Neural progenitor cell (in vitro differentiated cells): ENCODE results near the gene TP53I13. TPM values are rescaled to one million over a fixed set of nuclear protein-coding genes. Genes with fewer than 3 reads are reported as not detected.

Experiments used
- DNase-seq: peaks from one replicate; pipeline ENCODE4 v3.0.0-alpha.2; 2016; ENCODE audit warnings: low spot score
- H2AFZ ChIP-seq: fragments of 200-600 bp; sonication (generic); replicated peaks from 2 replicates; pipeline ENCODE4 v1.6.1; 2016; ENCODE audit warnings: antibody characterized with exemption
- H3F3A ChIP-seq: fragments of 200-600 bp; sonication (generic); 2 replicates; pipeline ENCODE4 v1.6.1; 2016; ENCODE audit warnings: antibody characterized with exemption, low read depth
- H3K27ac ChIP-seq: fragments of 200-600 bp; sonication (generic); 2 replicates; pipeline ENCODE4 v1.5.1; 2016; ENCODE audit warnings: mild to moderate bottlenecking
- H3K27me3 ChIP-seq: fragments of 200-600 bp; sonication (generic); 2 replicates; pipeline ENCODE4 v1.6.1; 2016; ENCODE audit warnings: mild to moderate bottlenecking, moderate library complexity
- H3K36me3 ChIP-seq: fragments of 200-600 bp; sonication (generic); 2 replicates; pipeline ENCODE4 v1.5.1; 2016
- H3K4me1 ChIP-seq: fragments of 200-600 bp; sonication (generic); 2 replicates; pipeline ENCODE4 v1.6.1; 2016; ENCODE audit warnings: mixed run types
- H3K4me2 ChIP-seq: fragments of 200-600 bp; sonication (generic); 2 replicates; pipeline ENCODE4 v1.6.1; 2016
- H3K4me3 ChIP-seq: fragments of 200-600 bp; sonication (generic); 2 replicates; pipeline ENCODE4 v1.5.1; 2016
- H3K79me2 ChIP-seq: fragments of 200-600 bp; sonication (generic); 2 replicates; pipeline ENCODE4 v1.6.1; 2016; ENCODE audit warnings: low read depth
- H3K9ac ChIP-seq: fragments of 200-600 bp; sonication (generic); 2 replicates; pipeline ENCODE4 v1.6.1; 2016
- H3K9me3 ChIP-seq: fragments of 200-600 bp; sonication (generic); 2 replicates; pipeline ENCODE4 v1.5.1; 2016; ENCODE audit warnings: low read depth
- H4K20me1 ChIP-seq: fragments of 200-600 bp; sonication (generic); 2 replicates; pipeline ENCODE4 v1.6.1; 2016; ENCODE audit warnings: low read depth
- H3K27ac Mint-ChIP-seq: 3 replicates; pipeline ENCODE4 v1.8.0; 2021; ENCODE audit warnings: mixed read lengths
- H3K27me3 Mint-ChIP-seq: 2 replicates; pipeline ENCODE4 v1.8.0; 2022; ENCODE audit warnings: low read depth, mild to moderate bottlenecking, inconsistent platforms, moderate library complexity, mixed read lengths; ENCODE audit not compliant: insufficient read depth
- H3K36me3 Mint-ChIP-seq: 3 replicates; pipeline ENCODE4 v1.8.0; 2021; ENCODE audit warnings: mixed read lengths
- H3K4me1 Mint-ChIP-seq: 3 replicates; pipeline ENCODE4 v1.8.0; 2021; ENCODE audit warnings: mixed read lengths
- H3K4me3 Mint-ChIP-seq: 3 replicates; pipeline ENCODE4 v1.8.0; 2021; ENCODE audit warnings: mild to moderate bottlenecking, moderate library complexity, mixed read lengths
- H3K9me3 Mint-ChIP-seq: 3 replicates; pipeline ENCODE4 v1.8.0; 2020; ENCODE audit warnings: mixed read lengths
- EZH2 ChIP-seq: fragments of 200-600 bp; sonication (generic); IDR thresholded peaks from 2 replicates; pipeline ENCODE4 v1.6.1; 2017; ENCODE audit warnings: antibody characterized with exemption, mild to moderate bottlenecking, moderate library complexity
- EZH2phosphoT487 ChIP-seq: fragments of 200-600 bp; sonication (generic); IDR thresholded peaks from 2 replicates; pipeline ENCODE4 v1.6.1; 2017; ENCODE audit warnings: antibody characterized with exemption
- total RNA-seq: library from RNA; depleted of rRNA; stranded (reverse); fragments of >200 nt; gene quantifications from 2 replicates; pipeline ENCODE4 v1.2.3, GENCODE V29; 2015; ENCODE audit warnings: low replicate concordance
- TF ChIP-seq, protein P1 (sequence below): fragments of 200-600 bp; sonication (generic); IDR thresholded peaks from 2 replicates; pipeline ENCODE4 v1.5.1; 2017; ENCODE audit warnings: antibody characterized with exemption, mild to moderate bottlenecking

Gene TP53I13
- total RNA-seq, 1 donor from 2014 or later = 9.2 TPM

DNA sequence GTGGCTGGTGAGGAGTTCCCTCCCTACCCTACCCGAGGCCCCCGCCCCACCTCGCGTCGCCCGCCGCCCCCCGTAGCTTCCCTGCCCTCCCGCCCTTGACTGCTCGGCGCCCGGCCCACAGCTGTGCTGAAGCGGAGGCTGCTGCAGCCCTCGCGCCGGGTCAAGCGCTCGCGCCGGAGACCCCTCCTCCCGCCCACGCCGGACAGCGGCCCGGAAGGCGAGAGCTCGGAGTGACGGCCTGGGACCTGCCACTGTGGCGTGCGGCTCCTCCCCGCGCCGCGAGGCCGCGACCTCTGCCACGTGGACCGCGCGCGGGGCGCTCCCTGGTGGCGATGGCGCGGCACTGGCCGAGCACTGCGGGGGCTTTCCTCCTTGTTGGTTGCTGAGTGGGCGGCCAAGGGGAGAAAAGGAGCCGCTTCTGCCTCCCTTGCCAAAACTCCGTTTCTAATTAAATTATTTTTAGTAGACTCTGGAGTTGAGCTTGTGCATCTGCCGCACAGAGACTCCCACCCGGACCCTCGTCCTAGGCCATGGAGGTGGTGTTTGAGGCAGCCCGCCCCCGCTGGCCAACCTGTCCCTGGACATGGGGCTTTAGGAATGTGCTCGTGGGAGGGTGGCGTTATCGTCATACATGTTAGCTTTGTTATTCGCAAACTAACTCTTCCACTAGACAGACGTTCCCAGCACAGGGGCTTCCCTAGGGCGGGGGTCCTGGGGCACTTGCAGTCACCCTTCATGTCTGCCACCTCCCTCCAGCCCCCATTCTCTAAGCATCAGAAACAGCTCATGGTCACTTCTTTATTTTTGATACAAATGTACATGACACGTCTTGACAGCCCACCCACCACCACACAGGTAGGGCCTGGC lies 4.4 kb downstream of the TP53I13 start:
- Mint-ChIP-seq H3K36me3 (peaks cover 6% of the 10 kb centered on the region), H3K27me3 (peaks cover 11% of the 10 kb centered on the region), H3K4me1 (peaks cover 26% of the 10 kb centered on the region), H3K9me3 (no peaks in the 10 kb centered on the region), H3K4me3 (peak overlapping the region; percentile 57), H3K27ac (no peak overlapping the region)
- no peak overlapping the region for H3K9ac ChIP-seq
- TF ChIP-seq EZH2 (no peak), EZH2phosphoT487 (no peak)
- TF ChIP-seq, protein P1, sequence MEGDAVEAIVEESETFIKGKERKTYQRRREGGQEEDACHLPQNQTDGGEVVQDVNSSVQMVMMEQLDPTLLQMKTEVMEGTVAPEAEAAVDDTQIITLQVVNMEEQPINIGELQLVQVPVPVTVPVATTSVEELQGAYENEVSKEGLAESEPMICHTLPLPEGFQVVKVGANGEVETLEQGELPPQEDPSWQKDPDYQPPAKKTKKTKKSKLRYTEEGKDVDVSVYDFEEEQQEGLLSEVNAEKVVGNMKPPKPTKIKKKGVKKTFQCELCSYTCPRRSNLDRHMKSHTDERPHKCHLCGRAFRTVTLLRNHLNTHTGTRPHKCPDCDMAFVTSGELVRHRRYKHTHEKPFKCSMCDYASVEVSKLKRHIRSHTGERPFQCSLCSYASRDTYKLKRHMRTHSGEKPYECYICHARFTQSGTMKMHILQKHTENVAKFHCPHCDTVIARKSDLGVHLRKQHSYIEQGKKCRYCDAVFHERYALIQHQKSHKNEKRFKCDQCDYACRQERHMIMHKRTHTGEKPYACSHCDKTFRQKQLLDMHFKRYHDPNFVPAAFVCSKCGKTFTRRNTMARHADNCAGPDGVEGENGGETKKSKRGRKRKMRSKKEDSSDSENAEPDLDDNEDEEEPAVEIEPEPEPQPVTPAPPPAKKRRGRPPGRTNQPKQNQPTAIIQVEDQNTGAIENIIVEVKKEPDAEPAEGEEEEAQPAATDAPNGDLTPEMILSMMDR = peak; percentile 73
- H3F3A ChIP-seq = peaks cover 13% of the 10 kb centered on the region
- H3K9me3 ChIP-seq = no peaks in the 10 kb centered on the region
- H3K27me3 ChIP-seq = peaks cover under 1% of the 10 kb centered on the region
- H2AFZ ChIP-seq = no peak overlapping the region
- H4K20me1 ChIP-seq = peaks cover 58% of the 10 kb centered on the region
- H3K36me3 ChIP-seq = no peaks in the 10 kb centered on the region
- peaks cover 7% of the 10 kb centered on the region for H3K79me2 ChIP-seq
- peak overlapping the region; percentile 63 for H3K4me2 ChIP-seq
- peaks cover 15% of the 10 kb centered on the region for H3K4me1 ChIP-seq
- DNase-seq = peak; percentile 82
- no peak overlapping the region for H3K4me3 ChIP-seq
- H3K27ac ChIP-seq = no peak overlapping the region

DNA sequence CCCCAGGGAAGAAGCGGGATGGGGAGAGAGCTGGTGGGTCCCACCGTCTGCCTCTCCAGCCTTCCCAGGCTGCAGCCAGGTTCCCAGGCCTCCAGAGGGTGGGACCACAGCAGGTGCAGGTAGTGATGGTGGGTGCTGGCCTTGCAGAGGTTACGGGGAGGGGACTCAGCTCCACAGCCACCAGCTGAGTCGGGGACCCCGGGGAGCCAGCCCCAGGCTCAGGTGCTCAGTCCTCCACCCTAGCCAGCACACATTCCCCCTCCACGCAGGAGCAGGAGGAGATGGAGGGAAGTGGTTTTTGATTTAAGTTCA lies 5.0 kb downstream of the TP53I13 start:
- Mint-ChIP-seq H3K27ac (no peak overlapping the region), H3K4me1 (peaks cover 23% of the 10 kb centered on the region), H3K4me3 (peak overlapping the region; percentile 57), H3K27me3 (peaks cover 7% of the 10 kb centered on the region), H3K36me3 (peaks cover 6% of the 10 kb centered on the region), H3K9me3 (no peaks in the 10 kb centered on the region)
- no peaks in the 10 kb centered on the region for H3K9me3 ChIP-seq
- no peak overlapping the region for H3K9ac ChIP-seq
- H3K27me3 ChIP-seq = no peaks in the 10 kb centered on the region
- no peak overlapping the region for H3K27ac ChIP-seq
- no peak overlapping the region for H3K4me3 ChIP-seq
- H3K79me2 ChIP-seq = peaks cover 7% of the 10 kb centered on the region
- peaks cover 8% of the 10 kb centered on the region for H3F3A ChIP-seq
- DNase-seq = no peak
- no peaks in the 10 kb centered on the region for H3K36me3 ChIP-seq
- H4K20me1 ChIP-seq = peaks cover 58% of the 10 kb centered on the region
- no peak for TF ChIP-seq EZH2
- TF ChIP-seq, protein P1 = no peak
- H2AFZ ChIP-seq = no peak overlapping the region
- no peak overlapping the region for H3K4me2 ChIP-seq
- peaks cover 15% of the 10 kb centered on the region for H3K4me1 ChIP-seq

DNA sequence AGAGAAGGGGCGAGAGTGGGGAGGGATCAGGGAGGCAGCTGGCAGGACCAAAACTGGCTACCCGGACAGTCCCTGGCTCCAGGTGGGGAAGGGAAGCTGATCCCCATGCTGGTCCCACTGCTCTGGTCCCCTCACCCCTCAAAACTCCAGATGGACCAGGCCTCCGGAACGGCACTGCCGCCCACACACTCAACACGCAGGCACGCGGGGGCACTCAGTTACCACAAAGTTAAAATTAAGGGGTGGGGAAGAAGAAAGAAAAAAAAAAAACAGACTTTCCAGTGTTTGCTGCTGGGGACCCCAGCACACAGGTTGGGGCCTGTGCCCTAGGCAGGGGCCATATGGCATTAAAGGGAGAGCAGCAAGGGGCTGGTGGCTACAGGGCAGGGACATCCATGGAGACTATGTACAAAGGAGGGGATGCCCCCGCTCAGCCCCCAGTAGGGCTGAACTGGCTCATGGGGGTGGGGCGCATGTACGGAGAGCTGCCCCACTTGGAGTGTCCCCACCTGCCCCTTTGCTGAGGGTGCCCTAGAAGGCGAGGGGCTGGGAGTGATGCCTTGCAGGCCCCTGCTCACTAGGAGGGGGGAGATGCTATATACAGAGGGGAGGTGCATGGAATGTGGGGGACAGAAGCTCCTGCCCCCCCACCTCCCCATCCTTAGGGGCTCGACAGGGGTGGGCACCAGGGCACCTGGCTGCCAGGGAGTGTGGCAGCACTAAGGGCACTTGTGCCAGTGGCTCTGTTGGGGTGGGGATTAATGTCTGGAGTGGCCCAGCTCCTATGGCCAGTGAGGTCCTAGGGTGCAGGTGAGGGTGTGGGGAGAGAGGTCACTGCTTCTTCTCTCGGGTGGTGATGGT lies 5.6 kb downstream of the TP53I13 start:
- TF ChIP-seq EZH2phosphoT487 (no peak), EZH2 (no peak)
- H3K4me2 ChIP-seq = no peak overlapping the region
- DNase-seq = no peak
- H3K79me2 ChIP-seq = peaks cover 7% of the 10 kb centered on the region
- Mint-ChIP-seq H3K27ac (no peak overlapping the region), H3K36me3 (peaks cover 6% of the 10 kb centered on the region), H3K4me1 (peaks cover 21% of the 10 kb centered on the region), H3K27me3 (peaks cover 6% of the 10 kb centered on the region), H3K9me3 (no peaks in the 10 kb centered on the region), H3K4me3 (no peak overlapping the region)
- no peak overlapping the region for H3K9ac ChIP-seq
- H3K27ac ChIP-seq = no peak overlapping the region
- H3K27me3 ChIP-seq = no peaks in the 10 kb centered on the region
- no peak overlapping the region for H3K4me3 ChIP-seq
- peaks cover 3% of the 10 kb centered on the region for H3F3A ChIP-seq
- no peaks in the 10 kb centered on the region for H3K36me3 ChIP-seq
- peaks cover 14% of the 10 kb centered on the region for H3K4me1 ChIP-seq
- no peaks in the 10 kb centered on the region for H3K9me3 ChIP-seq
- H2AFZ ChIP-seq = no peak overlapping the region
- peaks cover 58% of the 10 kb centered on the region for H4K20me1 ChIP-seq
